K562 (cell line): ENCODE measurements around the gene HPCAL1. TPM values are rescaled to one million over a fixed set of nuclear protein-coding genes. Genes with fewer than 3 reads are reported as not detected.

Source experiments
- AFF4 ChIP-seq: sonication (generic); formaldehyde crosslinking; IDR thresholded peaks from 2 replicates; pipeline ENCODE4 v1.8.0; 2023; ENCODE audit warnings: mild to moderate bottlenecking, missing genetic modification reagents
- COPS2 ChIP-seq: fragments of 450-650 bp; conservative IDR thresholded peaks from 2 replicates; pipeline ENCODE4 v1.6.1; 2016; ENCODE audit warnings: mild to moderate bottlenecking, moderate library complexity
- HMGN3 ChIP-seq: IDR thresholded peaks from 2 replicates; pipeline ENCODE4 v1.6.1; 2011; ENCODE audit warnings: borderline replicate concordance, low read depth, mild to moderate bottlenecking, mixed read lengths, low read length; ENCODE audit not compliant: insufficient read length; ENCODE audit errors: extremely low read depth
- MBD1 ChIP-seq: fragments of 250-450 bp; sonication (Bioruptor Pico); IDR thresholded peaks from 2 replicates; pipeline ENCODE4 v1.8.0; 2022; ENCODE audit warnings: inconsistent platforms
- NFRKB ChIP-seq: fragments of 450-650 bp; IDR thresholded peaks from 2 replicates; pipeline ENCODE4 v1.6.1; 2016; ENCODE audit warnings: low read depth
- POLR3G ChIP-seq: IDR thresholded peaks from 2 replicates; pipeline ENCODE4 v1.6.1; 2011; ENCODE audit not compliant: insufficient read length, insufficient replicate concordance; ENCODE audit errors: extremely low read depth
- RFX1 ChIP-seq: fragments of 450-650 bp; IDR thresholded peaks from 2 replicates; pipeline ENCODE4 v1.6.1; 2016; ENCODE audit warnings: mild to moderate bottlenecking, moderate library complexity
- SNRNP70 ChIP-seq: fragments of 200-400 bp; formaldehyde crosslinking; optimal IDR thresholded peaks from 2 replicates; pipeline ENCODE3; 2017; ENCODE audit warnings: low read depth, low read length
- ZNF165 ChIP-seq: fragments of 250-450 bp; sonication (Bioruptor Pico); IDR thresholded peaks from 2 replicates; pipeline ENCODE4 v1.4.0; 2020; ENCODE audit warnings: borderline replicate concordance
- ZNF24 ChIP-seq: fragments of 450-650 bp; IDR thresholded peaks from 2 replicates; pipeline ENCODE4 v1.6.1; 2016
- ZNF584 ChIP-seq: fragments of 200-800 bp; sonication (Bioruptor generic); IDR thresholded peaks from 2 replicates; pipeline ENCODE4 v1.6.1; 2016; ENCODE audit warnings: low read depth, mild to moderate bottlenecking, missing genetic modification characterization, missing compliant biosample characterization
- ZNF609 ChIP-seq: sonication (generic); formaldehyde crosslinking; IDR thresholded peaks from 2 replicates; pipeline ENCODE4 v1.8.1; 2023; ENCODE audit warnings: missing genetic modification reagents, mild to moderate bottlenecking, borderline replicate concordance
- polyA plus RNA-seq, 8 experiments: library from polyadenylated mRNA; depleted of rRNA in 4 of 8; stranded (reverse) in 5 of 8; unstranded in 3 of 8; fragments of >200 nt; fragmentation: Nextera tagmentation in 2 of 8; fragmentation: Illumina TruSeq in 1 of 8; extraction: Ambion mirVana in 2 of 8; extraction: Trizol in 1 of 8; gene quantifications; 2 replicates each; pipeline versions ENCODE4 v1.2.1 to v1.2.3, GENCODE V29; 2011 to 2014; ENCODE audit warnings: inconsistent platforms in 1 of 8, missing spikeins in 1 of 8
- total RNA-seq, 7 experiments: library from RNA; depleted of rRNA in 6 of 7; stranded (reverse); fragments of >200 nt in 6 of 7; fragmentation: Illumina TruSeq in 2 of 7; extraction: Trizol in 2 of 7; gene quantifications; 2 replicates each; pipeline versions ENCODE4 v1.2.1 to v1.2.3, GENCODE V29; 2011 to 2021; ENCODE audit warnings: low replicate concordance in 1 of 7
- TF ChIP-seq, protein P1 (sequence below): sonication (generic); formaldehyde crosslinking; IDR thresholded peaks from 2 replicates; pipeline ENCODE4 v1.9.0; 2022; ENCODE audit warnings: mild to moderate bottlenecking, missing genetic modification reagents
- TF ChIP-seq, protein P2 (sequence below): fragments of 450-650 bp; formaldehyde crosslinking; IDR thresholded peaks from 2 replicates; pipeline ENCODE4 v1.4.0; 2020; ENCODE audit warnings: mild to moderate bottlenecking, moderate library complexity

Gene HPCAL1
- total and polyA plus RNA-seq, 9 of the 15 experiments (the other 6 are each of a cell fraction or from before 2014, with no cell fraction given) = 2.7 to 65.5 (median 23.9) TPM

DNA sequence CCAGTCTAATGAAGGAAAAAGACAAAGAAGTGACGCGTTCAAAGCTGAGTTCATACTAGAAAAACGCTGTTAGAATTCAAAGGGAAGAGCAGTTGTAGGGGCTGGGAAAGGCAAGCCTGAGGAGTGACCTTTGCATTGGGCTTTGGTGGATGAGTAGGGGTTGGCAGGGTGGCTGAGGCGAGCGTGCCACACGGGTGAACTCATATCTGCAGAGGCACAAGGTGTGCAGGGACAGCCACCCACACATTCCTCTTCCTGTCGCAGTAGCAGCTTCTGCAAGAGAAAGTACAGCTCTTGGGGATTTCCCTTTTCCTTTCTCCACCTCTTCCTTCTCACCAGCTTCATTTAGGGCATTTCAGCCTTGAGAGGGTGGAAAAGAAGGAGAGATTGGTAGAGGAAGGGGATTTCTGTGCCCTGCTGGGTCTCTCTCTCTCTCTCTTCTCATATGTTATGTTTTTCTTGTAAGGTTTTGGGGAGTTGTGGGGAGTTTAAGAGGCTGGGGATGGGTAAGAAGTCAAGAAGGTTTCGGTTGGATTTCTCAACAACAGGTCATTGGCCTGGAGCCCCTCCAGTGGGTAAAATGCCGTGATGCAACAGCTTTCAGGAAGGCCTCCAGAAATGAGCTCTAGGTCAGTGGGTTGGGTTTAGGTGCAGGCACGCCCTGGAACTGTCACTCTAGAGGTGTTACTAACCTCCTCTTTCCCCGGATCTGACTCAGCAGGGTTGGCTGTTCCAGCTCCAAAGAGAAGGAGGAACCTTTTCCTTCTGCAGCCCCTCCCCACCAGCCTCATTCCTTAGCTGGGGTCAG, 105.3 kb downstream of the HPCAL1 start (continued):
- TF ChIP-seq ZNF609 (CRISPR knock-in tag) (no peak), RFX1 (no peak), NFRKB (0 out of 2 replicates have a peak, but pooled peaks have one; percentile 41), ZNF165 (CRISPR knock-in tag) (no peak), HMGN3 (no peak), AFF4 (CRISPR knock-in tag) (peak; percentile 51; the same call in 1 of the 2 replicates), MBD1 (CRISPR knock-in tag) (no peak), COPS2 (no peak), ZNF24 (no peak), ZNF584 (CRISPR knock-in tag) (no peak), SNRNP70 (no peak), POLR3G (no peak)
- TF ChIP-seq, protein P1, sequence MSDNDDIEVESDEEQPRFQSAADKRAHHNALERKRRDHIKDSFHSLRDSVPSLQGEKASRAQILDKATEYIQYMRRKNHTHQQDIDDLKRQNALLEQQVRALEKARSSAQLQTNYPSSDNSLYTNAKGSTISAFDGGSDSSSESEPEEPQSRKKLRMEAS (CRISPR knock-in tag) = no peak
- TF ChIP-seq, protein P2, sequence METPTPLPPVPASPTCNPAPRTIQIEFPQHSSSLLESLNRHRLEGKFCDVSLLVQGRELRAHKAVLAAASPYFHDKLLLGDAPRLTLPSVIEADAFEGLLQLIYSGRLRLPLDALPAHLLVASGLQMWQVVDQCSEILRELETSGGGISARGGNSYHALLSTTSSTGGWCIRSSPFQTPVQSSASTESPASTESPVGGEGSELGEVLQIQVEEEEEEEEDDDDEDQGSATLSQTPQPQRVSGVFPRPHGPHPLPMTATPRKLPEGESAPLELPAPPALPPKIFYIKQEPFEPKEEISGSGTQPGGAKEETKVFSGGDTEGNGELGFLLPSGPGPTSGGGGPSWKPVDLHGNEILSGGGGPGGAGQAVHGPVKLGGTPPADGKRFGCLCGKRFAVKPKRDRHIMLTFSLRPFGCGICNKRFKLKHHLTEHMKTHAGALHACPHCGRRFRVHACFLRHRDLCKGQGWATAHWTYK = no peak
